Neural progenitor cell (in vitro differentiated cells): ENCODE results near the gene BIRC3. TPM values are rescaled to one million over a fixed set of nuclear protein-coding genes. Genes with fewer than 3 reads are reported as not detected.

Source experiments
- DNase-seq: peaks from one replicate; pipeline ENCODE4 v3.0.0-alpha.2; 2016; ENCODE audit warnings: low spot score
- H2AFZ ChIP-seq: fragments of 200-600 bp; sonication (generic); replicated peaks from 2 replicates; pipeline ENCODE4 v1.6.1; 2016; ENCODE audit warnings: antibody characterized with exemption
- H3F3A ChIP-seq: fragments of 200-600 bp; sonication (generic); 2 replicates; pipeline ENCODE4 v1.6.1; 2016; ENCODE audit warnings: antibody characterized with exemption, low read depth
- H3K27ac ChIP-seq: fragments of 200-600 bp; sonication (generic); 2 replicates; pipeline ENCODE4 v1.5.1; 2016; ENCODE audit warnings: mild to moderate bottlenecking
- H3K27me3 ChIP-seq: fragments of 200-600 bp; sonication (generic); 2 replicates; pipeline ENCODE4 v1.6.1; 2016; ENCODE audit warnings: mild to moderate bottlenecking, moderate library complexity
- H3K36me3 ChIP-seq: fragments of 200-600 bp; sonication (generic); 2 replicates; pipeline ENCODE4 v1.5.1; 2016
- H3K4me1 ChIP-seq: fragments of 200-600 bp; sonication (generic); 2 replicates; pipeline ENCODE4 v1.6.1; 2016; ENCODE audit warnings: mixed run types
- H3K4me2 ChIP-seq: fragments of 200-600 bp; sonication (generic); 2 replicates; pipeline ENCODE4 v1.6.1; 2016
- H3K4me3 ChIP-seq: fragments of 200-600 bp; sonication (generic); 2 replicates; pipeline ENCODE4 v1.5.1; 2016
- H3K79me2 ChIP-seq: fragments of 200-600 bp; sonication (generic); 2 replicates; pipeline ENCODE4 v1.6.1; 2016; ENCODE audit warnings: low read depth
- H3K9ac ChIP-seq: fragments of 200-600 bp; sonication (generic); 2 replicates; pipeline ENCODE4 v1.6.1; 2016
- H3K9me3 ChIP-seq: fragments of 200-600 bp; sonication (generic); 2 replicates; pipeline ENCODE4 v1.5.1; 2016; ENCODE audit warnings: low read depth
- H4K20me1 ChIP-seq: fragments of 200-600 bp; sonication (generic); 2 replicates; pipeline ENCODE4 v1.6.1; 2016; ENCODE audit warnings: low read depth
- H3K27ac Mint-ChIP-seq: 3 replicates; pipeline ENCODE4 v1.8.0; 2021; ENCODE audit warnings: mixed read lengths
- H3K27me3 Mint-ChIP-seq: 2 replicates; pipeline ENCODE4 v1.8.0; 2022; ENCODE audit warnings: low read depth, mild to moderate bottlenecking, inconsistent platforms, moderate library complexity, mixed read lengths; ENCODE audit not compliant: insufficient read depth
- H3K36me3 Mint-ChIP-seq: 3 replicates; pipeline ENCODE4 v1.8.0; 2021; ENCODE audit warnings: mixed read lengths
- H3K4me1 Mint-ChIP-seq: 3 replicates; pipeline ENCODE4 v1.8.0; 2021; ENCODE audit warnings: mixed read lengths
- H3K4me3 Mint-ChIP-seq: 3 replicates; pipeline ENCODE4 v1.8.0; 2021; ENCODE audit warnings: mild to moderate bottlenecking, moderate library complexity, mixed read lengths
- H3K9me3 Mint-ChIP-seq: 3 replicates; pipeline ENCODE4 v1.8.0; 2020; ENCODE audit warnings: mixed read lengths
- EZH2 ChIP-seq: fragments of 200-600 bp; sonication (generic); IDR thresholded peaks from 2 replicates; pipeline ENCODE4 v1.6.1; 2017; ENCODE audit warnings: antibody characterized with exemption, mild to moderate bottlenecking, moderate library complexity
- EZH2phosphoT487 ChIP-seq: fragments of 200-600 bp; sonication (generic); IDR thresholded peaks from 2 replicates; pipeline ENCODE4 v1.6.1; 2017; ENCODE audit warnings: antibody characterized with exemption
- total RNA-seq: library from RNA; depleted of rRNA; stranded (reverse); fragments of >200 nt; gene quantifications from 2 replicates; pipeline ENCODE4 v1.2.3, GENCODE V29; 2015; ENCODE audit warnings: low replicate concordance
- TF ChIP-seq, protein P1 (sequence below): fragments of 200-600 bp; sonication (generic); IDR thresholded peaks from 2 replicates; pipeline ENCODE4 v1.5.1; 2017; ENCODE audit warnings: antibody characterized with exemption, mild to moderate bottlenecking

Gene BIRC3
- total RNA-seq, 1 donor from 2014 or later, result not detected

DNA sequence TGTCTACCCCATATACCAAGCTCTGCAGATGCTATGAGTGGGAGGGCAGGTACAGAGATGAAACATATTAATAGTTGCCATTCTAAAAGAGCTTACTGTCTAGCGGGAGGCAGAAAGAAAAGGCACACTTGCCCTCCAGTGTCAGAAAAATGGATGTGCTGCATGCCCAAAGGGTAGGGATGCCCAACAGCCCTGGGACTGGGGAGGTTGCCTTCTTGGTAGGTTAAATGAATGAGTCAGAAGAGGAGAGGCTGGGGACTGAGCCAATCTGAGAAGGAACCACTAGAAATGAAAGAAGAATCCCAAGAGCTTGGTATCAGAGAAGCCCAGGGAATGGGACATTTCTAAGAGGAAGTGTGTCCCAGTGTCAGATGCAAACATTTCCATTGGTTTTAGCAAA is 1.2 kb downstream of the BIRC3 start:
- H3K4me3 Mint-ChIP-seq, result no peak overlapping the region
- H3K36me3 ChIP-seq, result no peaks in the 10 kb centered on the region

DNA sequence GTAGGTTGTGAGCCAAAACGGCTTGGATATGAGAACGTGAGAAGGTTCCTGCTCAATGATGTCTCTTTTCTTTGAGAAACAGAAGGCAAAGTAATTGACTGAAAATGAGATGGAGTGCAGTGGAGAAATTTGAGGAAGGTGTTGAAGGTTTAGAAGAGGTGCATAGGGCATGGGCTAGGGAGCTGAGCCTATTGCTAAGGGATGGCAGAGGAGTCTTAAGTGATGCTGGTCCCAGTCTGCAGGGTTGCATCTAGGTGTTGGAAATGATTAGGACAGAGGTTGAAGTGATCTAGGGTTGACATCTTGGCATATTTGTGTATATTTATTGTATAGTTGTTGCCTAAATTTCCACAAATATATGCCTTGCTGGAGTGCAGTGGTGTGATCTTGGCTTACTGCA is 2.3 kb downstream of the BIRC3 start:
- Mint-ChIP-seq H3K36me3 (no peaks in the 10 kb centered on the region), H3K27ac (no peak overlapping the region), H3K4me3 (no peak overlapping the region), H3K27me3 (peaks cover 14% of the 10 kb centered on the region), H3K9me3 (no peaks in the 10 kb centered on the region), H3K4me1 (peaks cover 7% of the 10 kb centered on the region)
- no peaks in the 10 kb centered on the region for H3K9me3 ChIP-seq
- peaks cover 12% of the 10 kb centered on the region for H3K27me3 ChIP-seq
- H3F3A ChIP-seq, result no peaks in the 10 kb centered on the region
- no peak overlapping the region for H3K9ac ChIP-seq
- H3K36me3 ChIP-seq, result no peaks in the 10 kb centered on the region
- no peak for DNase-seq
- TF ChIP-seq EZH2phosphoT487 (no peak), EZH2 (no peak)
- TF ChIP-seq, protein P1, sequence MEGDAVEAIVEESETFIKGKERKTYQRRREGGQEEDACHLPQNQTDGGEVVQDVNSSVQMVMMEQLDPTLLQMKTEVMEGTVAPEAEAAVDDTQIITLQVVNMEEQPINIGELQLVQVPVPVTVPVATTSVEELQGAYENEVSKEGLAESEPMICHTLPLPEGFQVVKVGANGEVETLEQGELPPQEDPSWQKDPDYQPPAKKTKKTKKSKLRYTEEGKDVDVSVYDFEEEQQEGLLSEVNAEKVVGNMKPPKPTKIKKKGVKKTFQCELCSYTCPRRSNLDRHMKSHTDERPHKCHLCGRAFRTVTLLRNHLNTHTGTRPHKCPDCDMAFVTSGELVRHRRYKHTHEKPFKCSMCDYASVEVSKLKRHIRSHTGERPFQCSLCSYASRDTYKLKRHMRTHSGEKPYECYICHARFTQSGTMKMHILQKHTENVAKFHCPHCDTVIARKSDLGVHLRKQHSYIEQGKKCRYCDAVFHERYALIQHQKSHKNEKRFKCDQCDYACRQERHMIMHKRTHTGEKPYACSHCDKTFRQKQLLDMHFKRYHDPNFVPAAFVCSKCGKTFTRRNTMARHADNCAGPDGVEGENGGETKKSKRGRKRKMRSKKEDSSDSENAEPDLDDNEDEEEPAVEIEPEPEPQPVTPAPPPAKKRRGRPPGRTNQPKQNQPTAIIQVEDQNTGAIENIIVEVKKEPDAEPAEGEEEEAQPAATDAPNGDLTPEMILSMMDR, result no peak
- no peak overlapping the region for H3K4me2 ChIP-seq
- H4K20me1 ChIP-seq, result no peaks in the 10 kb centered on the region
- H2AFZ ChIP-seq, result no peak overlapping the region
- no peaks in the 10 kb centered on the region for H3K4me1 ChIP-seq
- H3K79me2 ChIP-seq, result no peaks in the 10 kb centered on the region
- no peak overlapping the region for H3K4me3 ChIP-seq
- H3K27ac ChIP-seq, result no peak overlapping the region

More for the DNA sequence above, 1.2 kb downstream of the BIRC3 start:
- H3K9me3 Mint-ChIP-seq, result no peaks in the 10 kb centered on the region
- no peaks in the 10 kb centered on the region for H3K79me2 ChIP-seq
- TF ChIP-seq EZH2phosphoT487 (no peak), EZH2 (no peak)
- TF ChIP-seq, protein P1, result no peak
- no peak overlapping the region for H3K27ac Mint-ChIP-seq
- H2AFZ ChIP-seq, result no peak overlapping the region
- no peak overlapping the region for H3K4me3 ChIP-seq
- peaks cover 14% of the 10 kb centered on the region for H3K27me3 Mint-ChIP-seq
- H3K9ac ChIP-seq, result no peak overlapping the region
- peaks cover 12% of the 10 kb centered on the region for H3K27me3 ChIP-seq
- no peaks in the 10 kb centered on the region for H3K9me3 ChIP-seq
- H4K20me1 ChIP-seq, result no peaks in the 10 kb centered on the region
- H3F3A ChIP-seq, result no peaks in the 10 kb centered on the region
- H3K4me2 ChIP-seq, result no peak overlapping the region
- H3K4me1 Mint-ChIP-seq, result peaks cover 7% of the 10 kb centered on the region
- H3K27ac ChIP-seq, result no peak overlapping the region
- no peaks in the 10 kb centered on the region for H3K4me1 ChIP-seq
- DNase-seq, result no peak
- no peaks in the 10 kb centered on the region for H3K36me3 Mint-ChIP-seq

DNA sequence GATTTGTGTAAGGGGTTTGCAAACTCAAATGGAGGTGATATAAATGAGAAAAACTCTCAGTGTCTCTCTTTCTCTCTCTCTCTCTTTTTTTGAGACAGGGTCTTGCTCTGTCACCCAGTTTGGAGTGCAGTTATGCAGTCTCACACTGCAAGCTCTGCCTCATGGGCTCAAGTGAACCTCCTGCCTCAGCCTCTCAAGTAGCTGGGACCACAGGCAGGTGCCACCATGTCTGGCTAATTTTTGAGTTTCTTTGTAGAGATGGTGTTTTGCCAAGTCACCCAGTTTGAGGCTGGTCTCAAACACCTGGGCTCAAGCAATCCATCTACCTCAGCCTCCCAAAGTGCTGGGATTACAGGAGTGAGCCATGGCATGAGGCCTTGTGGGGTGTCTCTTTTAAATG is 2.9 kb downstream of the BIRC3 start:
- H3K27me3 Mint-ChIP-seq, result peaks cover 14% of the 10 kb centered on the region
- no peak overlapping the region for H3K4me3 Mint-ChIP-seq
- no peaks in the 10 kb centered on the region for H4K20me1 ChIP-seq
- no peak overlapping the region for H3K4me2 ChIP-seq
- H3K4me3 ChIP-seq, result no peak overlapping the region
- H3K36me3 ChIP-seq, result no peaks in the 10 kb centered on the region
- no peaks in the 10 kb centered on the region for H3K9me3 Mint-ChIP-seq
- H3K9me3 ChIP-seq, result no peaks in the 10 kb centered on the region
- no peak overlapping the region for H3K9ac ChIP-seq
- H3K79me2 ChIP-seq, result no peaks in the 10 kb centered on the region
- H3K4me1 Mint-ChIP-seq, result peaks cover 7% of the 10 kb centered on the region
- no peak overlapping the region for H3K27ac Mint-ChIP-seq
- H3K27me3 ChIP-seq, result peaks cover 12% of the 10 kb centered on the region
- peaks cover 3% of the 10 kb centered on the region for H3F3A ChIP-seq
- H3K4me1 ChIP-seq, result no peaks in the 10 kb centered on the region
- H3K27ac ChIP-seq, result no peak overlapping the region
- H3K36me3 Mint-ChIP-seq, result no peaks in the 10 kb centered on the region
- DNase-seq, result no peak
- no peak for TF ChIP-seq EZH2phosphoT487
- TF ChIP-seq, protein P1, result no peak
- no peak for TF ChIP-seq EZH2
- H2AFZ ChIP-seq, result no peak overlapping the region
